SK-N-MC (cell line): Measurements from ENCODE around the gene HOXC5.

Source experiments
- EZH2 ChIP-seq: fragments of 200-600 bp; sonication (generic); IDR thresholded peaks from one replicate; pipeline ENCODE4 v1.6.1; 2017; ENCODE audit warnings: antibody characterized with exemption
- FOXP2 ChIP-seq: optimal IDR thresholded peaks from 2 replicates; pipeline ENCODE3; 2011; ENCODE audit warnings: mild to moderate bottlenecking, moderate library complexity; ENCODE audit not compliant: insufficient read depth; ENCODE audit errors: extremely low read length, control extremely low read depth
- POLR2AphosphoS5 ChIP-seq: IDR thresholded peaks from 2 replicates; pipeline ENCODE4 v1.6.1; 2012; ENCODE audit warnings: mild to moderate bottlenecking, low read depth, low read length, borderline replicate concordance

DNA sequence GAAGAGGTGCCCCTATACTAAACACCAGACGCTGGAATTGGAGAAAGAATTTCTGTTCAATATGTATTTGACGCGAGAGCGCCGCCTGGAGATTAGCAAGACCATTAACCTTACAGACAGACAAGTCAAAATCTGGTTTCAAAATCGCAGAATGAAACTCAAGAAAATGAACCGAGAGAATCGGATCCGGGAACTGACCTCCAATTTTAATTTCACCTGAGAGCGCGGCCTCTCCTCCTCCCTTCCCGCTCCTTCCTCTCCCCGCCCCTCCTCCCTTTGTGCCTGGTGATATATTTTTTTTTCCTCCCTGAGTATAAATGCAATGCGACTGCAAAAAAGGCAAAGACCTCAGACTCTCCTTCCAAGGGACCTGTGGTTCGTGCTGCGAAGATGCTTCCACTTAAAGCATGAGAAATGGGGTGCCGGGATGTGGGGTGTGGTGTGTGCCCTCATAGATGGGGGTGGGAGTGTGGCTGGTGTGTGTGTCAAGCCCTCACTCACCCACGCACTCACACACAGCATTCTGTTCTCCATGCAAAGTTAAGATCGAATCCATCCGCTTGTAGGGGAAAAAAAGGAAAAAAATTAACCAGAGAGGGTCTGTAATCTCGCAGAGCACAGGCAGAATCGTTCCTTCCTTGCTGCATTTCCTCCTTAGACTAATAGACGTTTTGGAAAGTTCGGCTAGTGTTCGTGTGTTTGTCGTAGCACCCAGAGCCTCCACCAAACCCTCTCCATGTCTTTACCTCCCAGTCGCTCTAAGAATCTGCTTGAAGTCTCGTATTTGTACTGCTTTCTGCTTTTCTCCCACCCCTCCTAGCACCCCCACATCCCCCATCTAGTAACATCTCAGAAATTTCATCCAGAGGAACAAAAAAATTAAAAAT is 43.4 kb upstream of the HOXC5 start:
- TF ChIP-seq EZH2 (no peak), POLR2AphosphoS5 (no peak; the same call in 1 of the 2 replicates), FOXP2 (no peak)
